Lower leg skin (tissue), 3 donors: ENCODE measurements around the gene FYCO1.

Experiments used
- CTCF ChIP-seq, 3 donors: fragments of 450-650 bp; IDR thresholded peaks; one replicate each; pipeline ENCODE4 v1.5.1; 2016; ENCODE audit warnings: antibody characterized with exemption in 3 of 3, mild to moderate bottlenecking in 3 of 3, moderate library complexity in 2 of 3
- POLR2A ChIP-seq, 2 donors: fragments of 450-650 bp; IDR thresholded peaks; one replicate each; pipeline ENCODE4 v1.6.1; 2016 to 2017; ENCODE audit warnings: antibody characterized with exemption in 2 of 2, mild to moderate bottlenecking in 1 of 2, moderate library complexity in 1 of 2

GRCh38 chr3:45946307-45946706 is 49.3 kb downstream of the FYCO1 start:
- TF ChIP-seq CTCF (IDR thresholded peaks at IDR 0.05) (no peak), POLR2A (IDR thresholded peaks at IDR 0.05) (no peak)
